Natural killer cell (primary cell): ENCODE results near the gene SFRP2. TPM values are rescaled to one million over a fixed set of nuclear protein-coding genes. Genes with fewer than 3 reads are reported as not detected.

Experiments used
- ATAC-seq, 3 donors: fragments of 150-1000 bp in 2 of 3; fragments of 200-7000 bp in 1 of 3; cut with Tn5 transposase; 1 replicate in 1 of 3; 2 replicates in 2 of 3; pipeline ENCODE4 v1.10.0; 2021; ENCODE audit warnings: mild to moderate bottlenecking in 2 of 3, moderate library complexity in 2 of 3
- DNase-seq, 2 donors: peaks; one replicate each; pipeline versions ENCODE4 v3.0.0 to v3.0.0-alpha.2; 2013 to 2021; ENCODE audit warnings: mixed read lengths in 1 of 2
- H3K27ac ChIP-seq: one replicate; pipeline ENCODE4 v1.5.1; 2013; ENCODE audit warnings: mild to moderate bottlenecking, low read length
- H3K27me3 ChIP-seq: one replicate; pipeline ENCODE4 v1.6.1; 2013; ENCODE audit warnings: low read length; ENCODE audit not compliant: control insufficient read depth, insufficient read depth
- H3K36me3 ChIP-seq: one replicate; pipeline ENCODE4 v1.6.1; 2013; ENCODE audit warnings: low read length; ENCODE audit not compliant: control insufficient read depth, insufficient read depth
- H3K4me1 ChIP-seq: one replicate; pipeline ENCODE4 v1.6.1; 2013; ENCODE audit warnings: low read length; ENCODE audit not compliant: control insufficient read depth, insufficient read depth
- H3K4me3 ChIP-seq: one replicate; pipeline ENCODE4 v1.5.1; 2013; ENCODE audit warnings: low read length
- H3K9me3 ChIP-seq: one replicate; pipeline ENCODE4 v1.6.1; 2013; ENCODE audit warnings: low read length; ENCODE audit not compliant: control insufficient read depth, insufficient read depth
- H3K27ac Mint-ChIP-seq, 2 donors: one replicate each; pipeline ENCODE4 v1.8.0; 2022; ENCODE audit warnings: mild to moderate bottlenecking in 2 of 2, mixed read lengths in 2 of 2, moderate library complexity in 1 of 2
- H3K27me3 Mint-ChIP-seq, 2 donors: one replicate each; pipeline ENCODE4 v1.8.0; 2022; ENCODE audit warnings: low read depth in 2 of 2, mixed read lengths in 2 of 2
- H3K36me3 Mint-ChIP-seq: one replicate; pipeline ENCODE4 v1.8.0; 2022; ENCODE audit warnings: mixed read lengths
- H3K4me1 Mint-ChIP-seq, 2 donors: one replicate each; pipeline ENCODE4 v1.8.0; 2022; ENCODE audit warnings: mixed read lengths in 2 of 2
- H3K4me3 Mint-ChIP-seq: one replicate; pipeline ENCODE4 v1.8.0; 2022; ENCODE audit warnings: mild to moderate bottlenecking, moderate library complexity, mixed read lengths
- H3K9me3 Mint-ChIP-seq, 2 donors: one replicate each; pipeline ENCODE4 v1.8.0; 2022; ENCODE audit warnings: mixed read lengths in 2 of 2
- CTCF ChIP-seq: fragments of 200-600 bp; IDR thresholded peaks from one replicate; pipeline ENCODE4 v1.8.0; 2022; ENCODE audit warnings: antibody characterized with exemption
- WGBS: methylation state at CpG from one replicate; pipeline ENCODE4 v1.1.7; 2013; ENCODE audit warnings: missing lambda C conversion rate; ENCODE audit not compliant: insufficient coverage; 5-methylcytosine and 5-hydroxymethylcytosine counted together
- intact Hi-C: fragments of 100-400 bp; cut with micrococcal nuclease; formaldehyde crosslinking; loops from one replicate; pipeline ENCODE4 v1.14.2; 2022
- total RNA-seq, 4 donors: library from RNA; stranded (reverse); fragments of 120-200 nt in 1 of 4; gene quantifications; one replicate each; pipeline versions ENCODE4 v1.2.3 to v1.2.4, GENCODE V29; 2013 to 2022

Gene SFRP2
- total RNA-seq, 3 donors from 2014 or later (not counting 1 experiment from before 2014, with no cell fraction given), result not detected

GRCh38 chr4:153806073-153806472 is 17.2 kb upstream of the SFRP2 start:
- WGBS, result 96% methylated on average over 30 of the region's 30 CpGs
- Histone ChIP-seq H3K4me3 (no peak overlapping the region), H3K27me3 (peaks cover 3% of the 10 kb centered on the region), H3K27ac (no peak overlapping the region), H3K9me3 (no peaks in the 10 kb centered on the region), H3K4me1 (peaks cover 8% of the 10 kb centered on the region), H3K36me3 (no peaks in the 10 kb centered on the region)
- ATAC-seq, result no peak
- Mint-ChIP-seq H3K4me3 (no peak overlapping the region), H3K9me3 (no peaks in the 10 kb centered on the region), H3K27me3 (peaks cover 16 to 17% of the 10 kb centered on the region in 2 donors), H3K27ac (no peak overlapping the region), H3K4me1 (peaks cover 18 to 24% of the 10 kb centered on the region in 2 donors), H3K36me3 (no peaks in the 10 kb centered on the region)
- intact Hi-C loops, result no loop called here
- no peak for TF ChIP-seq CTCF
- no peak for DNase-seq

GRCh38 chr4:153804722-153805121 is 15.8 kb upstream of the SFRP2 start:
- no peak for ATAC-seq
- Mint-ChIP-seq H3K27me3 (peaks cover 16 to 20% of the 10 kb centered on the region in 2 donors), H3K4me1 (peaks cover 13 to 18% of the 10 kb centered on the region in 2 donors), H3K9me3 (no peaks in the 10 kb centered on the region), H3K4me3 (no peak overlapping the region), H3K27ac (no peak overlapping the region), H3K36me3 (no peaks in the 10 kb centered on the region)
- no peaks in the 10 kb centered on the region for H3K9me3 ChIP-seq
- peaks cover 3% of the 10 kb centered on the region for H3K27me3 ChIP-seq
- intact Hi-C loops, result no loop called here
- H3K4me3 ChIP-seq, result no peak overlapping the region
- H3K36me3 ChIP-seq, result no peaks in the 10 kb centered on the region
- peaks cover 6% of the 10 kb centered on the region for H3K4me1 ChIP-seq
- DNase-seq, result no peak
- no peak overlapping the region for H3K27ac ChIP-seq
- TF ChIP-seq CTCF, result no peak
- WGBS, result 38% methylated on average over 3 of the region's 3 CpGs

GRCh38 chr4:153799694-153800074 is 10.8 kb upstream of the SFRP2 start:
- WGBS, result 59% methylated on average over 2 of the region's 2 CpGs
- H3K9me3 Mint-ChIP-seq, result no peaks in the 10 kb centered on the region
- DNase-seq, result no peak
- TF ChIP-seq CTCF, result no peak
- no peak overlapping the region for H3K4me3 ChIP-seq
- H3K27ac ChIP-seq, result no peak overlapping the region
- no peaks in the 10 kb centered on the region for H3K4me1 Mint-ChIP-seq
- peaks cover 15% of the 10 kb centered on the region for H3K27me3 ChIP-seq
- no peaks in the 10 kb centered on the region for H3K9me3 ChIP-seq
- H3K36me3 Mint-ChIP-seq, result no peaks in the 10 kb centered on the region
- no peak overlapping the region for H3K4me3 Mint-ChIP-seq
- ATAC-seq, result no peak
- no peaks in the 10 kb centered on the region for H3K4me1 ChIP-seq
- H3K27ac Mint-ChIP-seq, result no peak overlapping the region
- intact Hi-C loops, result no loop called here
- H3K27me3 Mint-ChIP-seq, result peaks cover 47% of the 10 kb centered on the region in 2 donors
- no peaks in the 10 kb centered on the region for H3K36me3 ChIP-seq

- no peak overlapping the region for H3K4me3 Mint-ChIP-seq
- H3K27me3 Mint-ChIP-seq, result peaks cover 49 to 51% of the 10 kb centered on the region in 2 donors
- no peak for DNase-seq
- Histone ChIP-seq H3K4me1 (no peaks in the 10 kb centered on the region), H3K9me3 (no peaks in the 10 kb centered on the region), H3K36me3 (no peaks in the 10 kb centered on the region), H3K27me3 (peaks cover 17% of the 10 kb centered on the region), H3K27ac (no peak overlapping the region), H3K4me3 (no peak overlapping the region)
- no CpG with 5 or more reads among the region's 3 CpGs for whole genome bisulfite sequencing
- intact Hi-C loops, result no loop called here
- H3K9me3 Mint-ChIP-seq, result no peaks in the 10 kb centered on the region
- ATAC-seq, result no peak
- no peaks in the 10 kb centered on the region for H3K36me3 Mint-ChIP-seq
- H3K4me1 Mint-ChIP-seq, result no peaks in the 10 kb centered on the region
- no peak overlapping the region for H3K27ac Mint-ChIP-seq
- no peak for TF ChIP-seq CTCF
These were observed 10.2 kb upstream of the SFRP2 start for GRCh38 chr4:153798901-153799693.
